Measurements from ENCODE around the gene LTBP4. TPM values are rescaled to one million over a fixed set of nuclear protein-coding genes. Genes with fewer than 3 reads are reported as not detected.

The LTBP4 gene
- total RNA-seq, 1 experiment from 2014 or later, result 75.4 TPM

- TF ChIP-seq SIN3A (IDR thresholded peaks at IDR 0.05; ENCODE audit: borderline replicate concordance, insufficient read depth, low read depth, low read length) (no peak), REST (IDR thresholded peaks at IDR 0.05; ENCODE audit: insufficient read depth in 1 of 2, low read depth in 2 of 2, low read length in 1 of 2) (no peak), CTCF (IDR thresholded peaks at IDR 0.05) (no peak), POLR2AphosphoS5 (IDR thresholded peaks at IDR 0.05; ENCODE audit: low read depth, low read length) (no peak), TCF7L2 (IDR thresholded peaks at IDR 0.05; ENCODE audit: low read depth, low read length) (no peak)
- Histone ChIP-seq H3K27me3 (ENCODE audit: control insufficient read depth, insufficient read depth, low read length) (no peaks in the 10 kb centered on the region), H3K27ac (ENCODE audit: low read length) (no peak overlapping the region), H3K4me1 (ENCODE audit: control insufficient read depth, insufficient read depth, low read length) (no peaks in the 10 kb centered on the region), H3K36me3 (ENCODE audit: control insufficient read depth, insufficient read depth, low read length) (peaks cover 2% of the 10 kb centered on the region; the same call in 1 of the 2 replicates), H3K9me3 (ENCODE audit: control insufficient read depth, insufficient read depth, low read depth, low read length) (no peaks in the 10 kb centered on the region), H3K4me3 (ENCODE audit: low read depth in 2 of 2, low read length in 2 of 2) (no peak overlapping the region)
- ChIA-PET CTCF (no interaction called here), POLR2A (no interaction called here)
- BruUV-seq (replicated peaks), result no TSS peak
- ATAC-seq (no peak), DNase-seq (ENCODE audit: low read depth, low spot score) (no peak)
- in situ Hi-C loops (cut with HindIII; ENCODE audit: low pct_unique_long_range_greater_than_20kb, low sequenced_read_pairs), result no loop called here
- intact Hi-C loops (cut with micrococcal nuclease; ENCODE audit: unreplicated experiment), result no loop called here
Measured at GRCh38 chr19:40674291-40674690, 73.1 kb downstream of the LTBP4 start.

- no peaks in the 10 kb centered on the region for H3K9me3 ChIP-seq (ENCODE audit: control insufficient read depth, insufficient read depth, low read depth, low read length)
- BruUV-seq (replicated peaks), result no TSS peak
- ATAC-seq (no peak), DNase-seq (ENCODE audit: low read depth, low spot score) (no peak)
- in situ Hi-C loops (cut with HindIII; ENCODE audit: low pct_unique_long_range_greater_than_20kb, low sequenced_read_pairs), result no loop called here
- H3K4me3 ChIP-seq (ENCODE audit: low read depth in 2 of 2, low read length in 2 of 2), result no peak overlapping the region
- POLR2A ChIA-PET, result no interaction called here
- no peaks in the 10 kb centered on the region for H3K4me1 ChIP-seq (ENCODE audit: control insufficient read depth, insufficient read depth, low read length)
- intact Hi-C loops (cut with micrococcal nuclease; ENCODE audit: unreplicated experiment), result no loop called here
- H3K27ac ChIP-seq (ENCODE audit: low read length), result no peak overlapping the region
- no peak for TF ChIP-seq SIN3A (IDR thresholded peaks at IDR 0.05; ENCODE audit: borderline replicate concordance, insufficient read depth, low read depth, low read length)
- TF ChIP-seq TCF7L2 (IDR thresholded peaks at IDR 0.05; ENCODE audit: low read depth, low read length), result no peak
- TF ChIP-seq CTCF (IDR thresholded peaks at IDR 0.05), result no peak
- TF ChIP-seq REST (IDR thresholded peaks at IDR 0.05; ENCODE audit: insufficient read depth in 1 of 2, low read depth in 2 of 2, low read length in 1 of 2), result no peak
- no peak for TF ChIP-seq POLR2AphosphoS5 (IDR thresholded peaks at IDR 0.05; ENCODE audit: low read depth, low read length)
- peaks cover 2% of the 10 kb centered on the region; the same call in 1 of the 2 replicates for H3K36me3 ChIP-seq (ENCODE audit: control insufficient read depth, insufficient read depth, low read length)
- CTCF ChIA-PET, result no interaction called here
- H3K27me3 ChIP-seq (ENCODE audit: control insufficient read depth, insufficient read depth, low read length), result no peaks in the 10 kb centered on the region
Measured at GRCh38 chr19:40677156-40677555, 76.0 kb downstream of the LTBP4 start.

Other genes starting within 250 kb of the LTBP4 start
- 0.13 TPM for gene HIPK4, start 211.2 kb upstream of the LTBP4 start, total RNA-seq (2021; ENCODE audit: unreplicated experiment)
- gene PRX, start 188.0 kb upstream of the LTBP4 start, total RNA-seq (2021; ENCODE audit: unreplicated experiment), result 3.4 TPM
- gene SERTAD1, start 175.4 kb upstream of the LTBP4 start, total RNA-seq (2021; ENCODE audit: unreplicated experiment), result 13.4 TPM
- 35.7 TPM for gene SERTAD3, start 157.0 kb upstream of the LTBP4 start, total RNA-seq (2021; ENCODE audit: unreplicated experiment)
- 45.6 TPM for gene BLVRB, start 135.6 kb upstream of the LTBP4 start, total RNA-seq (2021; ENCODE audit: unreplicated experiment)
- 1.2 TPM for gene SPTBN4, start 134.4 kb upstream of the LTBP4 start, total RNA-seq (2021; ENCODE audit: unreplicated experiment)
- 55.9 TPM for gene SHKBP1, start 24.5 kb upstream of the LTBP4 start, total RNA-seq (2021; ENCODE audit: unreplicated experiment)
- gene NUMBL, start 89.3 kb downstream of the LTBP4 start, total RNA-seq (2021; ENCODE audit: unreplicated experiment), result 27.6 TPM
- 15.6 TPM for gene COQ8B, start 115.5 kb downstream of the LTBP4 start, total RNA-seq (2021; ENCODE audit: unreplicated experiment)
- 7.2 TPM for gene ITPKC, start 115.7 kb downstream of the LTBP4 start, total RNA-seq (2021; ENCODE audit: unreplicated experiment)
- 5.5 TPM for gene ACTMAP, start 149.1 kb downstream of the LTBP4 start, total RNA-seq (2021; ENCODE audit: unreplicated experiment)
- gene SNRPA, start 149.8 kb downstream of the LTBP4 start, total RNA-seq (2021; ENCODE audit: unreplicated experiment), result 104 TPM
- gene MIA, start 174.2 kb downstream of the LTBP4 start, total RNA-seq (2021; ENCODE audit: unreplicated experiment), result 2.2 TPM
- 24.8 TPM for gene RAB4B, start 176.9 kb downstream of the LTBP4 start, total RNA-seq (2021; ENCODE audit: unreplicated experiment)
- gene EGLN2, start 197.8 kb downstream of the LTBP4 start, total RNA-seq (2021; ENCODE audit: unreplicated experiment), result 115 TPM
- gene CYP2A6, start 249.1 kb downstream of the LTBP4 start, total RNA-seq (2021; ENCODE audit: unreplicated experiment), result 0.41 TPM